SU-DHL-6 (cell line): ENCODE measurements around the gene METAP1.

Experiments
- EZH2phosphoT487 ChIP-seq: fragments of 200-600 bp; sonication (generic), shearing (Covaris generic); conservative IDR thresholded peaks from 2 replicates; pipeline ENCODE4 v1.6.1; 2018; ENCODE audit warnings: mild to moderate bottlenecking, antibody characterized with exemption, low read length, moderate library complexity, mixed read lengths
- TF ChIP-seq, protein P1 (sequence below): fragments of 200-600 bp; sonication (generic); IDR thresholded peaks from one replicate; pipeline ENCODE4 v1.5.1; 2017; ENCODE audit warnings: antibody characterized with exemption, mild to moderate bottlenecking, low read length, moderate library complexity; ENCODE audit not compliant: insufficient read depth, poor library complexity, severe bottlenecking

GRCh38 chr4:99067617-99068016, 72.1 kb downstream of the METAP1 start:
- TF ChIP-seq, protein P1, sequence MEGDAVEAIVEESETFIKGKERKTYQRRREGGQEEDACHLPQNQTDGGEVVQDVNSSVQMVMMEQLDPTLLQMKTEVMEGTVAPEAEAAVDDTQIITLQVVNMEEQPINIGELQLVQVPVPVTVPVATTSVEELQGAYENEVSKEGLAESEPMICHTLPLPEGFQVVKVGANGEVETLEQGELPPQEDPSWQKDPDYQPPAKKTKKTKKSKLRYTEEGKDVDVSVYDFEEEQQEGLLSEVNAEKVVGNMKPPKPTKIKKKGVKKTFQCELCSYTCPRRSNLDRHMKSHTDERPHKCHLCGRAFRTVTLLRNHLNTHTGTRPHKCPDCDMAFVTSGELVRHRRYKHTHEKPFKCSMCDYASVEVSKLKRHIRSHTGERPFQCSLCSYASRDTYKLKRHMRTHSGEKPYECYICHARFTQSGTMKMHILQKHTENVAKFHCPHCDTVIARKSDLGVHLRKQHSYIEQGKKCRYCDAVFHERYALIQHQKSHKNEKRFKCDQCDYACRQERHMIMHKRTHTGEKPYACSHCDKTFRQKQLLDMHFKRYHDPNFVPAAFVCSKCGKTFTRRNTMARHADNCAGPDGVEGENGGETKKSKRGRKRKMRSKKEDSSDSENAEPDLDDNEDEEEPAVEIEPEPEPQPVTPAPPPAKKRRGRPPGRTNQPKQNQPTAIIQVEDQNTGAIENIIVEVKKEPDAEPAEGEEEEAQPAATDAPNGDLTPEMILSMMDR: no peak
- no peak for TF ChIP-seq EZH2phosphoT487
